Measurements from ENCODE around the gene OTOGL.

- TF ChIP-seq EZH2phosphoT487 (IDR thresholded peaks at IDR 0.05; ENCODE audit: borderline replicate concordance) (no peak), CTCF (conservative IDR thresholded peaks at IDR 0.05; ENCODE audit: low read length) (no peak)
Measured at GRCh38 chr12:80212938-80213645, 113.8 kb downstream of the OTOGL start.
